ENCODE results near the gene MTRR.

MTRR gene

DNA sequence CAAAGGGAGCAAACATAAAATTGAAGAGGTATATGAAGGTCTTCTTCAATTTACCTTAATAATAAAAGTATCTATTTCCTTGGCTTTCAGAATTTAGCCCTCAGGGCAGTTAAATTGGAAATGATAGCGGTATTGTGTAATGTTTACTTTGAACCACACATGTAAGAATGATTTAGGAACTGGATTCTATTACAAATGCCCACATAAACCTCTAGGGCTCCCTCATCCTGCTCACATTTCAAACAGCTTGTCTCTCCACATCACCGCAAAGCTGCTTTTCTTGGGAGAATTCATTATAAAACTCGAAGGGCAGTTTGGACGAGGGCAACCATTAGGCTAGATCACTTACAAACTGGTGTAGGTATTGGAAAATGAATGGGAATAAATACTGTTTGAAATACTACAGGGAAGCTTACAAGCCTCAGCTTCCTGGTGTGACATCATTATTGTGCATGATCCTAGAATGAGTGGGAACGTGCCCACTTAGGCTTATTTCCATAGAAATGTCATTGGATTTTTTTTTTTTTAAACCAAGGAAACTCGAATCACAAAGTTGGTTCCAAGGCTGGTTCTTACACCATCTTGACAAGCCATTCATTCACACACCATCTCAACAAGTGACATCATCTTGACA is 47.3 kb downstream of the MTRR start:
- TF ChIP-seq, protein P1, sequence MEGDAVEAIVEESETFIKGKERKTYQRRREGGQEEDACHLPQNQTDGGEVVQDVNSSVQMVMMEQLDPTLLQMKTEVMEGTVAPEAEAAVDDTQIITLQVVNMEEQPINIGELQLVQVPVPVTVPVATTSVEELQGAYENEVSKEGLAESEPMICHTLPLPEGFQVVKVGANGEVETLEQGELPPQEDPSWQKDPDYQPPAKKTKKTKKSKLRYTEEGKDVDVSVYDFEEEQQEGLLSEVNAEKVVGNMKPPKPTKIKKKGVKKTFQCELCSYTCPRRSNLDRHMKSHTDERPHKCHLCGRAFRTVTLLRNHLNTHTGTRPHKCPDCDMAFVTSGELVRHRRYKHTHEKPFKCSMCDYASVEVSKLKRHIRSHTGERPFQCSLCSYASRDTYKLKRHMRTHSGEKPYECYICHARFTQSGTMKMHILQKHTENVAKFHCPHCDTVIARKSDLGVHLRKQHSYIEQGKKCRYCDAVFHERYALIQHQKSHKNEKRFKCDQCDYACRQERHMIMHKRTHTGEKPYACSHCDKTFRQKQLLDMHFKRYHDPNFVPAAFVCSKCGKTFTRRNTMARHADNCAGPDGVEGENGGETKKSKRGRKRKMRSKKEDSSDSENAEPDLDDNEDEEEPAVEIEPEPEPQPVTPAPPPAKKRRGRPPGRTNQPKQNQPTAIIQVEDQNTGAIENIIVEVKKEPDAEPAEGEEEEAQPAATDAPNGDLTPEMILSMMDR (IDR thresholded peaks at IDR 0.05; ENCODE audit: borderline replicate concordance, extremely low read depth, low read length, poor library complexity, severe bottlenecking): no peak
- no peak for TF ChIP-seq EZH2 (IDR thresholded peaks at IDR 0.05; ENCODE audit: borderline replicate concordance, low read depth, low read length, severe bottlenecking)
- DNase-seq: no peak
- no peak overlapping the region for H2AFZ ChIP-seq (ENCODE audit: low read depth, low read length)

DNA sequence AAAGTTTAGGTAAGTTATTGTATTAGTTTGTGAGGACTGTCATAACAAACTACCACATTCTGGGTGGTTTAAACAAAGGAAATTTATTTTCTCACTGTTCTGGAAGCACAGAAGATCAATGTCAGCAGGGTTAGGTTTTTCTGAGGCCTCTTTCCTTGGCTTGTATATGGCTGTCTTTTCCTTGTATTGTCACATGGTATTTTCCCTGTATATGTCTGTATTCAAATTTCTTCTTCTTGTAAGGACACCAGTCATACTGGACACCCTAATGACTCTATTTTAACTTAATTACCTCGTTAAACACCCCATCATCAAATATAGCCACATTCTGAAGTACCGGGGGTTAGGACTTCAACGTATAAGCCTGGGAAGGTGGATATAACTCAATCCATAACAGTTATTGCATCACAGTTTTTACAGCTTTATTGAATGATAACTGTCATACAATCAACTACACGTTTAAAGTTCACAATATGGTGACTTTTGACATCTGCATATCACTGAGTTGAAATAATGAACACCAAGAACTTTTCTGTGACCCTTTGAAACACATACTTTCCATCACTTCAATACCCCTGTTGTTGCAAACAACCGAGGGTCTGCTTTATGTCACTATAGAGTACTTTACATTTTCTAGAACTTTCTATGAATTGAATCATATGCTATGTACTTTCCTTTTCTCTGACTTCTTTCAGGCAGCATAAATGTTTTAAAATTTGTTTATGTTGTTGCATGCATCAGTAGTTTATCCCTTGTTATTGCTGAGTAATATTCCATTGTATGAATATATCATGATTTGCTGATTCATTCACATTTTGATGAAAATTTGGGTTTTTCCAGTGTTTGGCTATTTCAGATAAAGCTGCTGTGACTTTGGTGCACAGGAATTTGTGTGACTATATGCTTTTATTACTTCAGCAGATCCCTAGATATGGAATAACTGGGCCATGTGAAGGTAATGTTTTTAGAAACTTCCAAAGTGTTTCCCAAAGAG is 48.5 kb downstream of the MTRR start:
- TF ChIP-seq EZH2 (IDR thresholded peaks at IDR 0.05; ENCODE audit: borderline replicate concordance, low read depth, low read length, severe bottlenecking): no peak
- TF ChIP-seq, protein P1 (IDR thresholded peaks at IDR 0.05; ENCODE audit: borderline replicate concordance, extremely low read depth, low read length, poor library complexity, severe bottlenecking): no peak
- Histone ChIP-seq H3K79me2 (ENCODE audit: insufficient read depth, low read length) (no peaks in the 10 kb centered on the region), H4K20me1 (ENCODE audit: insufficient read depth, low read length) (no peaks in the 10 kb centered on the region), H3K27me3 (ENCODE audit: insufficient read depth, low read length, poor library complexity) (no peaks in the 10 kb centered on the region), H3K9ac (ENCODE audit: low read depth, low read length) (no peak overlapping the region), H2AFZ (ENCODE audit: low read depth, low read length) (no peak overlapping the region), H3K4me2 (ENCODE audit: insufficient read depth, low read length) (no peak overlapping the region), H3K4me1 (ENCODE audit: insufficient read depth, low read length) (no peaks in the 10 kb centered on the region), H3K36me3 (ENCODE audit: insufficient read depth, low read length) (no peaks in the 10 kb centered on the region), H3K27ac (ENCODE audit: low read length) (no peak overlapping the region), H3K9me3 (ENCODE audit: insufficient read depth, low read length, severe bottlenecking) (peaks cover 3% of the 10 kb centered on the region), H3K4me3 (ENCODE audit: low read depth in 1 of 2, low read length in 2 of 2) (no peak overlapping the region)
- no peak for ATAC-seq (ENCODE audit: insufficient read depth, low read depth)
- DNase-seq: no peak

More for the DNA sequence above, 47.3 kb downstream of the MTRR start:
- no peaks in the 10 kb centered on the region for H3K36me3 ChIP-seq (ENCODE audit: insufficient read depth, low read length)
- peaks cover 5% of the 10 kb centered on the region for H3K9me3 ChIP-seq (ENCODE audit: insufficient read depth, low read length, severe bottlenecking)
- no peaks in the 10 kb centered on the region for H3K79me2 ChIP-seq (ENCODE audit: insufficient read depth, low read length)
- no peak overlapping the region for H3K27ac ChIP-seq (ENCODE audit: low read length)
- no peak overlapping the region for H3K9ac ChIP-seq (ENCODE audit: low read depth, low read length)
- H3K4me3 ChIP-seq (ENCODE audit: low read depth in 1 of 2, low read length in 2 of 2): no peak overlapping the region
- H3K27me3 ChIP-seq (ENCODE audit: insufficient read depth, low read length, poor library complexity): no peaks in the 10 kb centered on the region
- H4K20me1 ChIP-seq (ENCODE audit: insufficient read depth, low read length): no peaks in the 10 kb centered on the region
- no peaks in the 10 kb centered on the region for H3K4me1 ChIP-seq (ENCODE audit: insufficient read depth, low read length)
- no peak overlapping the region for H3K4me2 ChIP-seq (ENCODE audit: insufficient read depth, low read length)
- ATAC-seq (ENCODE audit: insufficient read depth, low read depth): no peak

DNA sequence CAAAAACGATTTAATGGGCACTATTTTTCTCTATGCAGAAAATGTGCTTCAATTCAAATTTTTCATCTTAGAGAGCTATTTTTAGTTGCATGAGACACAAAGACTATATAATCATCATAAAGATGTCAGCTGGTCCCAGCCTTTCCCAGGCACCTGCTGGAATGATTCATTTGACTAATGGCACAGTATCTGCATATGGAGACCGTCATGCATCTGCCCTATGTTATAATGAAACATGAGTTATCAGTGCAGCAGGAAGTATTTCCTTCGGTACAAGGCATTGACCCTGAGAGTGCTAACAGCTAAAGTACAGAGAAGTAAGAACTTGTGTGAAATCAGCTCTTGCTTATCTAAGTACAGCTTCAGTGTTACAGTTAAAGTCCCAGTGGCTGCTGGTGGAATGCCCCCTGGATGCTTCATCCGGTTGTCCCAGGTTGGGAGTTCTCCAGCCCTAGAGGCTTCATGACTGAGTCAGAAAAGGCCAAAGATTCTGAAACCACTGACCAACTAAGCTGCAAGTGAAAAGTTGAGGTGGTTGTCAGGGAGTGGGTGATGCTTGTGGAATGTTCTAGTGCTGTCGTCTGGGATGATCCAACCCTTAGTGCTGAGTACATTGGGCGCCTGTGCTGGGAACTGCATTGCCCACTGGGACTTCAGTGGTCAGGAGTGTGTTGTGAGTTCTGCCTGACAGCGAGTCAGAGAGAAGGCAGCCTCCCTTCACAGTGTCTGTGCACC is 57.2 kb downstream of the MTRR start:
- no peaks in the 10 kb centered on the region for H3K4me1 ChIP-seq (ENCODE audit: insufficient read depth, low read length)
- no peak overlapping the region for H3K9ac ChIP-seq (ENCODE audit: low read depth, low read length)
- no peak overlapping the region for H2AFZ ChIP-seq (ENCODE audit: low read depth, low read length)
- H3K4me3 ChIP-seq (ENCODE audit: low read depth in 1 of 2, low read length in 2 of 2): no peak overlapping the region
- no peak for DNase-seq
- ATAC-seq (ENCODE audit: insufficient read depth, low read depth): no peak
- no peak overlapping the region for H3K27ac ChIP-seq (ENCODE audit: low read length)
- H3K4me2 ChIP-seq (ENCODE audit: insufficient read depth, low read length): no peak overlapping the region
- TF ChIP-seq, protein P1 (IDR thresholded peaks at IDR 0.05; ENCODE audit: borderline replicate concordance, extremely low read depth, low read length, poor library complexity, severe bottlenecking): no peak
- TF ChIP-seq EZH2 (IDR thresholded peaks at IDR 0.05; ENCODE audit: borderline replicate concordance, low read depth, low read length, severe bottlenecking): no peak
- no peaks in the 10 kb centered on the region for H3K9me3 ChIP-seq (ENCODE audit: insufficient read depth, low read length, severe bottlenecking)
- no peaks in the 10 kb centered on the region for H3K79me2 ChIP-seq (ENCODE audit: insufficient read depth, low read length)
- H3K36me3 ChIP-seq (ENCODE audit: insufficient read depth, low read length): no peaks in the 10 kb centered on the region
- H3K27me3 ChIP-seq (ENCODE audit: insufficient read depth, low read length, poor library complexity): peaks cover 4% of the 10 kb centered on the region
- no peaks in the 10 kb centered on the region for H4K20me1 ChIP-seq (ENCODE audit: insufficient read depth, low read length)

Data from DND-41 (cell line).